Dendritic cell treated with granulocyte-macrophage colony-stimulating factor and Interleukin-4, amounts not matched to agents 40 ng/mL and 50 ng/mL, for 4 days (primary cell): ENCODE results near the gene GRIN1.

Experiments
- H3K27ac Mint-ChIP-seq: one replicate; pipeline ENCODE4 v1.8.0; 2022; ENCODE audit warnings: mild to moderate bottlenecking, mixed read lengths
- H3K27me3 Mint-ChIP-seq: one replicate; pipeline ENCODE4 v1.8.0; 2022; ENCODE audit warnings: mild to moderate bottlenecking, mixed read lengths
- H3K36me3 Mint-ChIP-seq: one replicate; pipeline ENCODE4 v1.8.0; 2022; ENCODE audit warnings: low read depth, mixed read lengths
- H3K4me1 Mint-ChIP-seq: one replicate; pipeline ENCODE4 v1.8.0; 2022; ENCODE audit warnings: low read depth, mixed read lengths
- H3K4me3 Mint-ChIP-seq: one replicate; pipeline ENCODE4 v1.8.0; 2022; ENCODE audit warnings: mild to moderate bottlenecking, moderate library complexity, mixed read lengths
- H3K9me3 Mint-ChIP-seq: one replicate; pipeline ENCODE4 v1.8.0; 2022; ENCODE audit warnings: mixed read lengths
- intact Hi-C: fragments of 100-400 bp; cut with micrococcal nuclease; formaldehyde crosslinking; loops from one replicate; pipeline ENCODE4 v1.15.0; 2022

GRIN1 gene

GRCh38 chr9:137157618-137158415 lies 18.9 kb downstream of the GRIN1 start:
- Mint-ChIP-seq H3K4me3 (no peak overlapping the region), H3K9me3 (no peaks in the 10 kb centered on the region), H3K36me3 (no peaks in the 10 kb centered on the region), H3K27ac (no peak overlapping the region), H3K4me1 (peaks cover 16% of the 10 kb centered on the region), H3K27me3 (peaks cover 80% of the 10 kb centered on the region)
- intact Hi-C loops: no loop called here

- no peak overlapping the region for H3K27ac Mint-ChIP-seq
- no peaks in the 10 kb centered on the region for H3K36me3 Mint-ChIP-seq
- intact Hi-C loops: no loop called here
- H3K27me3 Mint-ChIP-seq: peaks cover 88% of the 10 kb centered on the region
- no peak overlapping the region for H3K4me3 Mint-ChIP-seq
- no peaks in the 10 kb centered on the region for H3K9me3 Mint-ChIP-seq
- H3K4me1 Mint-ChIP-seq: peaks cover 23% of the 10 kb centered on the region
Measured at GRCh38 chr9:137158625-137159024, 19.7 kb downstream of the GRIN1 start.

GRCh38 chr9:137159105-137160053 lies 20.4 kb downstream of the GRIN1 start:
- intact Hi-C loops: no loop called here
- Mint-ChIP-seq H3K4me3 (no peak overlapping the region), H3K4me1 (peaks cover 24% of the 10 kb centered on the region), H3K9me3 (no peaks in the 10 kb centered on the region), H3K27ac (no peak overlapping the region), H3K36me3 (no peaks in the 10 kb centered on the region), H3K27me3 (peaks cover 92% of the 10 kb centered on the region)

- no peak overlapping the region for H3K27ac Mint-ChIP-seq
- H3K9me3 Mint-ChIP-seq: no peaks in the 10 kb centered on the region
- intact Hi-C loops: no loop called here
- no peak overlapping the region for H3K4me3 Mint-ChIP-seq
- H3K27me3 Mint-ChIP-seq: peaks cover 92% of the 10 kb centered on the region
- no peaks in the 10 kb centered on the region for H3K36me3 Mint-ChIP-seq
- peaks cover 24% of the 10 kb centered on the region for H3K4me1 Mint-ChIP-seq
Measured at GRCh38 chr9:137160054-137160425, 21.1 kb downstream of the GRIN1 start.

- H3K36me3 Mint-ChIP-seq: no peaks in the 10 kb centered on the region
- H3K27me3 Mint-ChIP-seq: peaks cover 92% of the 10 kb centered on the region
- intact Hi-C loops: no loop called here
- H3K4me1 Mint-ChIP-seq: peaks cover 24% of the 10 kb centered on the region
- H3K4me3 Mint-ChIP-seq: no peak overlapping the region
- no peaks in the 10 kb centered on the region for H3K9me3 Mint-ChIP-seq
- no peak overlapping the region for H3K27ac Mint-ChIP-seq
Measured at GRCh38 chr9:137160716-137161557, 22.0 kb downstream of the GRIN1 start.

GRCh38 chr9:137161558-137162486 lies 22.9 kb downstream of the GRIN1 start:
- Mint-ChIP-seq H3K27me3 (peaks cover 92% of the 10 kb centered on the region), H3K36me3 (no peaks in the 10 kb centered on the region), H3K9me3 (no peaks in the 10 kb centered on the region), H3K4me1 (peaks cover 20% of the 10 kb centered on the region), H3K27ac (no peak overlapping the region), H3K4me3 (no peak overlapping the region)
- intact Hi-C loops: no loop called here

- H3K4me3 Mint-ChIP-seq: peak overlapping the region; percentile 62
- H3K36me3 Mint-ChIP-seq: no peaks in the 10 kb centered on the region
- no peak overlapping the region for H3K27ac Mint-ChIP-seq
- peaks cover 91% of the 10 kb centered on the region for H3K27me3 Mint-ChIP-seq
- peaks cover 12% of the 10 kb centered on the region for H3K4me1 Mint-ChIP-seq
- intact Hi-C loops: no loop called here
- H3K9me3 Mint-ChIP-seq: no peaks in the 10 kb centered on the region
Measured at GRCh38 chr9:137162505-137163364, 23.8 kb downstream of the GRIN1 start.

GRCh38 chr9:137163365-137163715 lies 24.4 kb downstream of the GRIN1 start:
- no peak overlapping the region for H3K27ac Mint-ChIP-seq

GRCh38 chr9:137163805-137164204 lies 24.9 kb downstream of the GRIN1 start:
- Mint-ChIP-seq H3K27me3 (peaks cover 90% of the 10 kb centered on the region), H3K4me3 (peak overlapping the region; percentile 62), H3K36me3 (no peaks in the 10 kb centered on the region), H3K9me3 (no peaks in the 10 kb centered on the region), H3K4me1 (peaks cover 8% of the 10 kb centered on the region), H3K27ac (no peak overlapping the region)
- intact Hi-C loops: no loop called here

More at GRCh38 chr9:137163365-137163715, 24.4 kb downstream of the GRIN1 start:
- Mint-ChIP-seq H3K4me1 (peaks cover 8% of the 10 kb centered on the region), H3K27me3 (peaks cover 91% of the 10 kb centered on the region), H3K36me3 (no peaks in the 10 kb centered on the region), H3K9me3 (no peaks in the 10 kb centered on the region), H3K4me3 (peak overlapping the region; percentile 62)
- intact Hi-C loops: no loop called here

GRCh38 chr9:137164370-137165249 lies 25.7 kb downstream of the GRIN1 start:
- H3K9me3 Mint-ChIP-seq: no peaks in the 10 kb centered on the region
- no peaks in the 10 kb centered on the region for H3K36me3 Mint-ChIP-seq
- H3K27me3 Mint-ChIP-seq: peaks cover 88% of the 10 kb centered on the region
- peaks cover 8% of the 10 kb centered on the region for H3K4me1 Mint-ChIP-seq
- no peak overlapping the region for H3K27ac Mint-ChIP-seq
- intact Hi-C loops: no loop called here
- no peak overlapping the region for H3K4me3 Mint-ChIP-seq

- no peak overlapping the region for H3K4me3 Mint-ChIP-seq
- H3K4me1 Mint-ChIP-seq: peaks cover 8% of the 10 kb centered on the region
- no peaks in the 10 kb centered on the region for H3K36me3 Mint-ChIP-seq
- intact Hi-C loops: no loop called here
- no peak overlapping the region for H3K27ac Mint-ChIP-seq
- no peaks in the 10 kb centered on the region for H3K9me3 Mint-ChIP-seq
- peaks cover 86% of the 10 kb centered on the region for H3K27me3 Mint-ChIP-seq
Measured at GRCh38 chr9:137165250-137165836, 26.4 kb downstream of the GRIN1 start.
